ENCODE measurements around the gene DGAT2. TPM values are rescaled to one million over a fixed set of nuclear protein-coding genes. Genes with fewer than 3 reads are reported as not detected.
"Not testable (repeated sequence)": the region's sequence is repeated elsewhere in the genome, so short reads cannot be mapped to it uniquely, and the experiment has no call there.

DGAT2 gene
- polyA plus RNA-seq, 1 donor from 2014 or later = 2.7 TPM

- no peak overlapping the region for H3K4me3 ChIP-seq (ENCODE audit: low read length)
- no peaks in the 10 kb centered on the region for H3K27me3 ChIP-seq (ENCODE audit: insufficient read depth, low read depth, low read length)
- no peak for TF ChIP-seq SMC3 (conservative IDR thresholded peaks at IDR 0.05; ENCODE audit: poor library complexity)
- no peak for TF ChIP-seq EZH2 (IDR thresholded peaks at IDR 0.05; ENCODE audit: borderline replicate concordance, insufficient read depth, low read length, poor library complexity, severe bottlenecking)
- no peak for TF ChIP-seq REST (IDR thresholded peaks at IDR 0.05; ENCODE audit: borderline replicate concordance)
- TF ChIP-seq CTCF (IDR thresholded peaks at IDR 0.05; ENCODE audit: poor library complexity, severe bottlenecking) = no peak
- TF ChIP-seq EP300 (conservative IDR thresholded peaks at IDR 0.05; ENCODE audit: poor library complexity, severe bottlenecking) = no peak
- no peak for TF ChIP-seq TAF1 (IDR thresholded peaks at IDR 0.05; ENCODE audit: low read depth)
- no peak for TF ChIP-seq MXI1 (conservative IDR thresholded peaks at IDR 0.05; ENCODE audit: poor library complexity, severe bottlenecking)
- TF ChIP-seq POLR2AphosphoS5 (IDR thresholded peaks at IDR 0.05) = no peak
- no peak for TF ChIP-seq RAD21 (conservative IDR thresholded peaks at IDR 0.05)
- no peak overlapping the region for H3K4me2 ChIP-seq (ENCODE audit: low read length)
- H3F3A ChIP-seq (ENCODE audit: insufficient read depth, low read length, poor library complexity, severe bottlenecking) = no peaks in the 10 kb centered on the region
- H4K20me1 ChIP-seq (ENCODE audit: insufficient read depth) = no peaks in the 10 kb centered on the region
- H3K79me2 ChIP-seq (replicated peaks; ENCODE audit: insufficient read depth, low read length) = no peaks in the 10 kb centered on the region
- no peaks in the 10 kb centered on the region for H3K9me2 ChIP-seq (ENCODE audit: insufficient read depth, low read length)
- no peak overlapping the region for H2AFZ ChIP-seq (ENCODE audit: low read depth, low read length)
- no peaks in the 10 kb centered on the region for H3K9me3 ChIP-seq (ENCODE audit: low read length)
- no peaks in the 10 kb centered on the region for H3K36me3 ChIP-seq (ENCODE audit: insufficient read depth, low read length)
- H3K9ac ChIP-seq (ENCODE audit: low read length) = no peak overlapping the region
- H3K27ac ChIP-seq (ENCODE audit: low read length) = no peak overlapping the region
Observed at GRCh38 chr11:75737314-75737713, 31.3 kb upstream of the DGAT2 start.

- Histone ChIP-seq H3K4me2 (ENCODE audit: low read length) (no peak overlapping the region), H3K27me3 (ENCODE audit: insufficient read depth, low read depth, low read length) (no peaks in the 10 kb centered on the region), H3K4me3 (ENCODE audit: low read length) (no peak overlapping the region), H3F3A (ENCODE audit: insufficient read depth, low read length, poor library complexity, severe bottlenecking) (no peaks in the 10 kb centered on the region), H3K79me2 (replicated peaks; ENCODE audit: insufficient read depth, low read length) (no peaks in the 10 kb centered on the region), H3K27ac (ENCODE audit: low read length) (no peak overlapping the region), H3K36me3 (ENCODE audit: insufficient read depth, low read length) (no peaks in the 10 kb centered on the region), H3K9me2 (ENCODE audit: insufficient read depth, low read length) (no peaks in the 10 kb centered on the region), H4K20me1 (ENCODE audit: insufficient read depth) (no peaks in the 10 kb centered on the region), H2AFZ (ENCODE audit: low read depth, low read length) (no peak overlapping the region), H3K9ac (ENCODE audit: low read length) (no peak overlapping the region), H3K9me3 (ENCODE audit: low read length) (no peaks in the 10 kb centered on the region)
- TF ChIP-seq SMC3 (conservative IDR thresholded peaks at IDR 0.05; ENCODE audit: poor library complexity) (no peak), POLR2AphosphoS5 (IDR thresholded peaks at IDR 0.05) (no peak), EP300 (conservative IDR thresholded peaks at IDR 0.05; ENCODE audit: poor library complexity, severe bottlenecking) (no peak), EZH2 (IDR thresholded peaks at IDR 0.05; ENCODE audit: borderline replicate concordance, insufficient read depth, low read length, poor library complexity, severe bottlenecking) (no peak), REST (IDR thresholded peaks at IDR 0.05; ENCODE audit: borderline replicate concordance) (no peak), MXI1 (conservative IDR thresholded peaks at IDR 0.05; ENCODE audit: poor library complexity, severe bottlenecking) (no peak), CTCF (IDR thresholded peaks at IDR 0.05; ENCODE audit: poor library complexity, severe bottlenecking) (no peak), TAF1 (IDR thresholded peaks at IDR 0.05; ENCODE audit: low read depth) (no peak), RAD21 (conservative IDR thresholded peaks at IDR 0.05) (no peak)
Observed at GRCh38 chr11:75740681-75741080, 27.9 kb upstream of the DGAT2 start.

GRCh38 chr11:75743159-75743558, 25.4 kb upstream of the DGAT2 start:
- H3K9ac ChIP-seq (ENCODE audit: low read length); H3K9me3 ChIP-seq (ENCODE audit: low read length); H3K27me3 ChIP-seq (ENCODE audit: insufficient read depth, low read depth, low read length); H2AFZ ChIP-seq (ENCODE audit: low read depth, low read length); H3K4me3 ChIP-seq (ENCODE audit: low read length); H3K9me2 ChIP-seq (ENCODE audit: insufficient read depth, low read length); H4K20me1 ChIP-seq (ENCODE audit: insufficient read depth); H3K79me2 ChIP-seq (replicated peaks; ENCODE audit: insufficient read depth, low read length); H3K27ac ChIP-seq (ENCODE audit: low read length); H3K36me3 ChIP-seq (ENCODE audit: insufficient read depth, low read length); H3K4me2 ChIP-seq (ENCODE audit: low read length); H3F3A ChIP-seq (ENCODE audit: insufficient read depth, low read length, poor library complexity, severe bottlenecking): not testable (repeated sequence)

Data from neural cell (in vitro differentiated cells).